Embryonic facial prominence (tissue), 1 donor: Measurements from ENCODE around the gene CX3CL1.
"Not testable (repeated sequence)": the region's sequence is repeated elsewhere in the genome, so short reads cannot be mapped to it uniquely, and the experiment has no call there.

Source experiments
- DNase-seq: peaks from one replicate; pipeline ENCODE4 v3.0.0-alpha.2; 2016; ENCODE audit errors: extremely low spot score

The CX3CL1 gene

GRCh38 chr16:57357330-57358085, 14.8 kb upstream of the CX3CL1 start:
- no peak for DNase-seq

GRCh38 chr16:57358086-57358420, 14.2 kb upstream of the CX3CL1 start:
- no peak for DNase-seq

- no peak for DNase-seq
Observed at GRCh38 chr16:57358527-57359095, 13.7 kb upstream of the CX3CL1 start, which contains the start of gene CCL22. CCL22 (plus strand) TSS chr16:57358783; CDS start chr16:57358817, 34 bp downstream.

GRCh38 chr16:57360321-57360935, 11.9 kb upstream of the CX3CL1 start:
- DNase-seq, result no peak

- no peak for DNase-seq
Observed at GRCh38 chr16:57361404-57361803, 10.9 kb upstream of the CX3CL1 start.

- DNase-seq, result no peak
Observed at GRCh38 chr16:57364143-57364542, 8.1 kb upstream of the CX3CL1 start.

GRCh38 chr16:57366544-57367040, 5.7 kb upstream of the CX3CL1 start:
- no peak for DNase-seq

- DNase-seq, result no peak
Observed at GRCh38 chr16:57367116-57367752, 5.1 kb upstream of the CX3CL1 start.

GRCh38 chr16:57371494-57372371, 557 bp upstream of the CX3CL1 start:
- DNase-seq, result no peak

- DNase-seq, result no peak
Observed at GRCh38 chr16:57373117-57373947, 1.0 kb downstream of the CX3CL1 start.

- DNase-seq, result no peak
Observed at GRCh38 chr16:57374067-57374534, 1.8 kb downstream of the CX3CL1 start.

GRCh38 chr16:57374925-57375465, 2.7 kb downstream of the CX3CL1 start:
- DNase-seq, result not testable (repeated sequence)

- no peak for DNase-seq
Observed at GRCh38 chr16:57376313-57376818, 4.1 kb downstream of the CX3CL1 start.

GRCh38 chr16:57377080-57377841, 5.0 kb downstream of the CX3CL1 start:
- no peak for DNase-seq

- no peak for DNase-seq
Observed at GRCh38 chr16:57379579-57379978, 7.3 kb downstream of the CX3CL1 start.

GRCh38 chr16:57380671-57381462, 8.6 kb downstream of the CX3CL1 start:
- DNase-seq, result no peak

- DNase-seq, result no peak
Observed at GRCh38 chr16:57381791-57382534, 9.7 kb downstream of the CX3CL1 start.
